ENCODE data around the gene TFDP2. TPM values are rescaled to one million over a fixed set of nuclear protein-coding genes. Genes with fewer than 3 reads are reported as not detected.
A peak's percentile ranks its signal among the peaks of the same experiment; 100 is the strongest.

TFDP2 gene
- polyA plus RNA-seq (2013) = 48.0 and 50.0 TPM in 2 replicates

GRCh38 chr3:142148792-142149672 lies at the start of gene TFDP2:
TSS of gene TFDP2 (minus strand) at chr3:142149544. CDS start at chr3:142101749, 47,795 bp downstream.
- peak within 1 kb of the TSS; percentile 33 for H3K18ac ChIP-seq (ENCODE audit: low read length)
- H3K4me1 ChIP-seq (ENCODE audit: control insufficient read depth in 1 of 2, insufficient read depth in 2 of 2, low read length in 2 of 2) = peaks cover 0 to 2% of the 10 kb centered on the region in 2 experiments
- no peak within 1 kb of the TSS for H2BK5ac ChIP-seq (ENCODE audit: low read depth, low read length, poor library complexity)
- H3K14ac ChIP-seq (ENCODE audit: low read length) = peak within 1 kb of the TSS; percentile 62
- H2BK12ac ChIP-seq (ENCODE audit: low read length) = no peak within 1 kb of the TSS
- H3K79me1 ChIP-seq (ENCODE audit: low read length) = peaks cover 2% of the 10 kb centered on the region
- peak; percentile 90 to 94 for DNase-seq
- H3K4me2 ChIP-seq (ENCODE audit: low read length) = peak within 1 kb of the TSS; percentile 94
- H3K4ac ChIP-seq (ENCODE audit: low read depth, low read length) = no peak within 1 kb of the TSS
- peak within 1 kb of the TSS; percentile 85 for H3K4me3 ChIP-seq (ENCODE audit: low read depth, low read length)
- H3K79me2 ChIP-seq (ENCODE audit: control insufficient read depth, insufficient read depth, low read length, poor library complexity) = peaks cover 4% of the 10 kb centered on the region
- no CpG with 5 or more reads among the region's 83 CpGs for WGBS (ENCODE audit: extremely low coverage, insufficient coverage, insufficient read length)
- no peak within 1 kb of the TSS for H2BK120ac ChIP-seq (ENCODE audit: insufficient read depth, low read length, poor library complexity)
- peak within 1 kb of the TSS; percentile 76 for H4K8ac ChIP-seq (ENCODE audit: low read depth, low read length)
- no peak within 1 kb of the TSS for H2AK5ac ChIP-seq (ENCODE audit: low read length)
- peak within 1 kb of the TSS; percentile 48 for H4K12ac ChIP-seq (ENCODE audit: low read depth, low read length)
- peak within 1 kb of the TSS; percentile 88 for H2AFZ ChIP-seq (ENCODE audit: insufficient read depth, low read length, poor library complexity)
- no peaks in the 10 kb centered on the region for H3K27me3 ChIP-seq (ENCODE audit: insufficient read depth, low read length)
- H3K23ac ChIP-seq (ENCODE audit: low read length) = no peak within 1 kb of the TSS
- H3K36me3 ChIP-seq (ENCODE audit: control insufficient read depth in 1 of 2, insufficient read depth in 2 of 2, low read length in 2 of 2) = no peaks in the 10 kb centered on the region
- peak within 1 kb of the TSS; percentile 51 for H4K91ac ChIP-seq (ENCODE audit: low read depth, low read length)
- no peak within 1 kb of the TSS for H3K27ac ChIP-seq (ENCODE audit: low read depth, low read length)
- no peaks in the 10 kb centered on the region for H3K9me3 ChIP-seq (ENCODE audit: insufficient read depth, low read depth, low read length)
- peak within 1 kb of the TSS; percentile 80 for H3K9ac ChIP-seq (ENCODE audit: low read length)

- no peak overlapping the region for H3K4me2 ChIP-seq (ENCODE audit: low read length)
- H3K9ac ChIP-seq (ENCODE audit: low read length) = no peak overlapping the region
- no peak overlapping the region for H3K23ac ChIP-seq (ENCODE audit: low read length)
- H3K4me3 ChIP-seq (ENCODE audit: low read depth, low read length) = no peak overlapping the region
- no peaks in the 10 kb centered on the region for H3K4me1 ChIP-seq (ENCODE audit: control insufficient read depth in 1 of 2, insufficient read depth in 2 of 2, low read length in 2 of 2)
- H2AK5ac ChIP-seq (ENCODE audit: low read length) = no peak overlapping the region
- H3K4ac ChIP-seq (ENCODE audit: low read depth, low read length) = no peak overlapping the region
- no peak overlapping the region for H2BK12ac ChIP-seq (ENCODE audit: low read length)
- no peak overlapping the region for H2BK5ac ChIP-seq (ENCODE audit: low read depth, low read length, poor library complexity)
- no peaks in the 10 kb centered on the region for H3K27me3 ChIP-seq (ENCODE audit: insufficient read depth, low read length)
- H3K79me2 ChIP-seq (ENCODE audit: control insufficient read depth, insufficient read depth, low read length, poor library complexity) = no peaks in the 10 kb centered on the region
- no peak overlapping the region for H3K18ac ChIP-seq (ENCODE audit: low read length)
- H3K27ac ChIP-seq (ENCODE audit: low read depth, low read length) = no peak overlapping the region
- no peak overlapping the region for H2BK120ac ChIP-seq (ENCODE audit: insufficient read depth, low read length, poor library complexity)
- peaks cover 0 to 3% of the 10 kb centered on the region in 2 experiments for H3K36me3 ChIP-seq (ENCODE audit: control insufficient read depth in 1 of 2, insufficient read depth in 2 of 2, low read length in 2 of 2)
- H4K8ac ChIP-seq (ENCODE audit: low read depth, low read length) = no peak overlapping the region
- no peak for DNase-seq
- no peaks in the 10 kb centered on the region for H3K79me1 ChIP-seq (ENCODE audit: low read length)
- H4K12ac ChIP-seq (ENCODE audit: low read depth, low read length) = no peak overlapping the region
- H2AFZ ChIP-seq (ENCODE audit: insufficient read depth, low read length, poor library complexity) = no peak overlapping the region
- no peak overlapping the region for H3K14ac ChIP-seq (ENCODE audit: low read length)
- no peaks in the 10 kb centered on the region for H3K9me3 ChIP-seq (ENCODE audit: insufficient read depth, low read depth, low read length)
- no peak overlapping the region for H4K91ac ChIP-seq (ENCODE audit: low read depth, low read length)
These were observed 39.5 kb upstream of the TFDP2 start for GRCh38 chr3:142188846-142189245.

GRCh38 chr3:142180761-142181362 lies 31.5 kb upstream of the TFDP2 start:
- Histone ChIP-seq H3K4me2 (ENCODE audit: low read length) (no peak overlapping the region), H3K27ac (ENCODE audit: low read depth, low read length) (no peak overlapping the region), H3K9ac (ENCODE audit: low read length) (no peak overlapping the region), H3K79me2 (ENCODE audit: control insufficient read depth, insufficient read depth, low read length, poor library complexity) (no peaks in the 10 kb centered on the region), H4K91ac (ENCODE audit: low read depth, low read length) (no peak overlapping the region), H4K8ac (ENCODE audit: low read depth, low read length) (no peak overlapping the region), H3K27me3 (ENCODE audit: insufficient read depth, low read length) (no peaks in the 10 kb centered on the region), H3K4me1 (ENCODE audit: control insufficient read depth in 1 of 2, insufficient read depth in 2 of 2, low read length in 2 of 2) (no peaks in the 10 kb centered on the region), H3K36me3 (ENCODE audit: control insufficient read depth in 1 of 2, insufficient read depth in 2 of 2, low read length in 2 of 2) (peaks cover 4 to 5% of the 10 kb centered on the region in 2 experiments), H2BK120ac (ENCODE audit: insufficient read depth, low read length, poor library complexity) (no peak overlapping the region), H3K4ac (ENCODE audit: low read depth, low read length) (no peak overlapping the region), H2BK5ac (ENCODE audit: low read depth, low read length, poor library complexity) (no peak overlapping the region), H3K23ac (ENCODE audit: low read length) (no peak overlapping the region), H3K14ac (ENCODE audit: low read length) (no peak overlapping the region), H3K18ac (ENCODE audit: low read length) (no peak overlapping the region), H4K12ac (ENCODE audit: low read depth, low read length) (no peak overlapping the region), H3K79me1 (ENCODE audit: low read length) (no peaks in the 10 kb centered on the region), H2AK5ac (ENCODE audit: low read length) (no peak overlapping the region), H3K4me3 (ENCODE audit: low read depth, low read length) (no peak overlapping the region), H2AFZ (ENCODE audit: insufficient read depth, low read length, poor library complexity) (no peak overlapping the region), H2BK12ac (ENCODE audit: low read length) (no peak overlapping the region), H3K9me3 (ENCODE audit: insufficient read depth, low read depth, low read length) (no peaks in the 10 kb centered on the region)
- WGBS (ENCODE audit: extremely low coverage, insufficient coverage, insufficient read length) = no CpG with 5 or more reads among the region's 6 CpGs
- DNase-seq = peak; percentile 0 to 55

- DNase-seq = no peak
- H4K12ac ChIP-seq (ENCODE audit: low read depth, low read length) = no peak overlapping the region
- no peaks in the 10 kb centered on the region for H3K79me1 ChIP-seq (ENCODE audit: low read length)
- H3K36me3 ChIP-seq (ENCODE audit: control insufficient read depth in 1 of 2, insufficient read depth in 2 of 2, low read length in 2 of 2) = peaks cover 6 to 7% of the 10 kb centered on the region in 2 experiments
- H3K4ac ChIP-seq (ENCODE audit: low read depth, low read length) = no peak overlapping the region
- no peak overlapping the region for H3K4me3 ChIP-seq (ENCODE audit: low read depth, low read length)
- H3K27me3 ChIP-seq (ENCODE audit: insufficient read depth, low read length) = no peaks in the 10 kb centered on the region
- no peak overlapping the region for H3K9ac ChIP-seq (ENCODE audit: low read length)
- no peaks in the 10 kb centered on the region for H3K79me2 ChIP-seq (ENCODE audit: control insufficient read depth, insufficient read depth, low read length, poor library complexity)
- H3K9me3 ChIP-seq (ENCODE audit: insufficient read depth, low read depth, low read length) = no peaks in the 10 kb centered on the region
- no peak overlapping the region for H2BK12ac ChIP-seq (ENCODE audit: low read length)
- no peak overlapping the region for H2BK5ac ChIP-seq (ENCODE audit: low read depth, low read length, poor library complexity)
- H3K4me1 ChIP-seq (ENCODE audit: control insufficient read depth in 1 of 2, insufficient read depth in 2 of 2, low read length in 2 of 2) = no peaks in the 10 kb centered on the region
- H3K27ac ChIP-seq (ENCODE audit: low read depth, low read length) = no peak overlapping the region
- H3K18ac ChIP-seq (ENCODE audit: low read length) = no peak overlapping the region
- H2AFZ ChIP-seq (ENCODE audit: insufficient read depth, low read length, poor library complexity) = no peak overlapping the region
- no peak overlapping the region for H2BK120ac ChIP-seq (ENCODE audit: insufficient read depth, low read length, poor library complexity)
- no peak overlapping the region for H4K8ac ChIP-seq (ENCODE audit: low read depth, low read length)
- no peak overlapping the region for H3K14ac ChIP-seq (ENCODE audit: low read length)
- H4K91ac ChIP-seq (ENCODE audit: low read depth, low read length) = no peak overlapping the region
- H2AK5ac ChIP-seq (ENCODE audit: low read length) = no peak overlapping the region
- H3K23ac ChIP-seq (ENCODE audit: low read length) = no peak overlapping the region
- H3K4me2 ChIP-seq (ENCODE audit: low read length) = no peak overlapping the region
- no CpG with 5 or more reads among the region's 1 CpG for WGBS (ENCODE audit: extremely low coverage, insufficient coverage, insufficient read length)
These were observed 26.1 kb upstream of the TFDP2 start for GRCh38 chr3:142175478-142175877.
